HL-60 (cell line): ENCODE data around the gene FRAT2.
A peak's percentile ranks its signal among the peaks of the same experiment; 100 is the strongest.
"Not testable (repeated sequence)": the region's sequence is repeated elsewhere in the genome, so short reads cannot be mapped to it uniquely, and the experiment has no call there.

Source experiments
- DNase-seq, 2 experiments: peaks; one replicate each; pipeline ENCODE4 v3.0.0-alpha.2; 2010 to 2020; ENCODE audit warnings: low read depth in 1 of 2, low spot score in 1 of 2
- H3K27ac ChIP-seq: fragments of 250-450 bp; sonication (Bioruptor Pico); replicated peaks from 2 replicates; pipeline ENCODE4 v1.5.1; 2020; ENCODE audit warnings: mild to moderate bottlenecking, moderate library complexity
- H3K27me3 ChIP-seq: fragments of 250-450 bp; sonication (Bioruptor Pico); 2 replicates; pipeline ENCODE4 v1.5.1; 2021; ENCODE audit warnings: mild to moderate bottlenecking, moderate library complexity; ENCODE audit not compliant: insufficient read depth, poor library complexity, severe bottlenecking
- H3K4me3 ChIP-seq: replicated peaks from 2 replicates; pipeline ENCODE4 v1.5.1; 2011; ENCODE audit warnings: mild to moderate bottlenecking, control low read depth, low read length; ENCODE audit not compliant: insufficient read depth
- CTCF ChIP-seq: IDR thresholded peaks from one replicate; pipeline ENCODE4 v1.5.1; 2011; ENCODE audit warnings: low read length, control low read depth, inconsistent platforms; ENCODE audit not compliant: insufficient read depth
- GABPA ChIP-seq: IDR thresholded peaks from 2 replicates; pipeline ENCODE4 v1.6.1; 2012; ENCODE audit warnings: low read depth
- POLR2AphosphoS5 ChIP-seq: IDR thresholded peaks from 2 replicates; pipeline ENCODE4 v1.6.1; 2012; ENCODE audit warnings: low read depth
- REST ChIP-seq: IDR thresholded peaks from 2 replicates; pipeline ENCODE4 v1.6.1; 2012; ENCODE audit warnings: low read depth; ENCODE audit not compliant: insufficient replicate concordance
- SPI1 ChIP-seq: IDR thresholded peaks from 2 replicates; pipeline ENCODE4 v1.6.1; 2012; ENCODE audit warnings: low read depth, mild to moderate bottlenecking, borderline replicate concordance

The FRAT2 gene

DNA sequence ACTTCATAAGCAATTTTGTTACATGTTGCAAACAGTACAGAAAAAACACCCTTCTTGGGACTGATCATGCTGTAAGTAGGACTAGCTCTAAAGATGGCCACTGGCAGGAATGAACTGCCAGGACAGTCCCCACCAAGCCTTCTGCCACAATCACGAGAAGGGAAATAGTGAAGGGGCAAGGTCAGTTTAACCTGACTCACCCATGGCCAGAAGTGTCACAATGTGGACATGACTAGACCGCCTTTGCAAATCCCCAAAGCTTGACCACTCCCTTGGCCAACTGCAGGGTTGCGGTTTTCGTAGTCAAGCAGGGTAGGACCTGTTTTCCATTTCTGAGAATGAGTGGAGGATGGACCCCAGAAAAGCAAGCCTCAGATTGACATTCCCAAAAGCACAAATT lies 19.4 kb upstream of the FRAT2 start:
- no peak for TF ChIP-seq REST
- no peak for TF ChIP-seq SPI1
- no peak for TF ChIP-seq CTCF
- Histone ChIP-seq H3K27ac (peak overlapping the region; percentile 46), H3K4me3 (no peak overlapping the region), H3K27me3 (no peaks in the 10 kb centered on the region)
- DNase-seq = peak in 1 of 2 experiments; percentile 45

GRCh38 chr10:97349752-97350513 lies 15.4 kb upstream of the FRAT2 start:
- no peak for DNase-seq
- Histone ChIP-seq H3K27me3 (no peaks in the 10 kb centered on the region), H3K4me3 (no peak overlapping the region), H3K27ac (no peak overlapping the region)
- TF ChIP-seq REST = no peak
- TF ChIP-seq GABPA = no peak
- TF ChIP-seq CTCF = no peak
- no peak for TF ChIP-seq SPI1
- no peak for TF ChIP-seq POLR2AphosphoS5

- DNase-seq = no peak
- no peak overlapping the region for H3K4me3 ChIP-seq
- H3K27ac ChIP-seq = no peak overlapping the region
- no peaks in the 10 kb centered on the region for H3K27me3 ChIP-seq
- TF ChIP-seq GABPA (no peak), POLR2AphosphoS5 (no peak), CTCF (no peak), REST (no peak), SPI1 (no peak)
Observed at GRCh38 chr10:97347317-97347716, 12.8 kb upstream of the FRAT2 start.

DNA sequence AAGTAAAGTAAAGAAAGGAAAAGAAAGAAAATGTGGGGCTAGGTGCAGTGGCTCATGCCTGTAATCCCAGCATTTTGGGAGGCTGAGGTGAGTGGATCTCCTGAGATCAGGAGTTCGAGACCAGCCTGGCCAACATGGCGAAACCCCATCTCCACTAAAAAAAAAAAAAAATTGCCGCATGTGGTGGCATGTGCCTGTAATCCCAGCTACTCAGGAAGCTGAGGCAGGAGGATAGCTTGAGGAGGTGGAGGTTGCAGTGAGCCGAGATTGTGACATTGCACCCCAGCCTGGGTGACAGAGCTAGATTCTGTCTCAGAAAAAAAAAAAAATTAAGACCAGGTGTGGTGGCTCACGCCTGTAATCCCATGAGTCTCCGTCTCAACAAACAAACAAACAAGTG lies 9.1 kb upstream of the FRAT2 start:
- not testable (repeated sequence) for H3K4me3 ChIP-seq
- H3K27ac ChIP-seq = 0 out of 2 replicates have a peak overlapping the region, but pooled peaks have one; percentile 4
- DNase-seq = peak in 1 of 2 experiments; percentile 67

More for the DNA sequence above, 9.1 kb upstream of the FRAT2 start:
- not testable (repeated sequence) for H3K27me3 ChIP-seq
